ENCODE results near the gene SLC38A8. TPM values are rescaled to one million over a fixed set of nuclear protein-coding genes. Genes with fewer than 3 reads are reported as not detected.

The SLC38A8 gene
- polyA plus RNA-seq, 3 donors, result not detected

DNA sequence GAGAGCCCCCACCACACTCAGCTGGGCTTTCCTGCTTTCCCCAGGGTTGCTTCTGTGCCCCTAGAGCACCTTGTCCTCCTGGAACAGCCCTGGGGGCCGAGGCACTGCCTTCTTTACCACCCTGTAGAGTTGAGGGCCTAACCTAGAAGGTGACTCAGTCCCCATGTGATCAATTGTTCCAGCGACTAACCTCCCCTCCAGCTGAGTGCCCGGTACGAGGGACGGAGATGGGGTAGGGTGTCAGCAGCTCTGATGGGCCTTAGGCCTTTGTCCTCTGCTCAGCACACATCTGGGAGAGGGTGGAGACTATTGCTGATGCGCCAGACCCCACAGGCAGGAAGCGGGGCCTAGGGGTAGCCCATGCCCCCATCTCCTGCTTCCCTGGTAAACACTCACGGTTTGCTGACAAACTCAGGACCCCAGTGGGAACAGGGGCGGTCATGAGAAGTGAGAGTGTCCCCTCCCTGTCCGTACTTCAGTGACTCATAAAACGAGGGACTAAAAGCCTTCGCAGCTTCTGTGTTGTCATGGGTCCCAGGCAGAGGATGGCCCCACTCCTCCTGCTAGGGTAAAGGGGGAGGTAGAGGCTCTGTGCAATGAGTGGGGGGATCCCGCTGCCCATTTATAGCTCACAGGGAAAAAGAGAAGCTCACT, 41.5 kb downstream of the SLC38A8 start:
- DNase-seq, result no peak

DNA sequence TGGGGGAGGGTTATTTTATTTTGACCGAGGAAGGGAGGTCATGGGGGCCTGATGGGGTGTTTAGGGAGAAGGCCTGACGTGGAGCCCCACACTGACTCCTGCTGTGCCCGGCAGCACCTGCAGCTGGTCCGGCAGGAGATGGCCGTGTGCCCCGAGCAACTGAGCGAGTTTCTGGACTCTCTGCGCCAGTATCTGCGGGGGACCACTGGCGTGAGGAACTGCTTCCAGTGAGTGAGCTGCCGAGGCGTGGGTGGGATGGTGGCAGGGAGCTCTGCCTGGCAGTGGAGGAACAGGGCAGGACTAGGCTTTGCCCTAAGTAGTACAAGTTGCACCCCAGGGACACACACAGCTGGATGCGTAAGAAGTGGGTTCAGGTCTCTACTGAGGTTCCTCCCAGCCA, 44.5 kb downstream of the SLC38A8 start:
- no peak for DNase-seq

DNA sequence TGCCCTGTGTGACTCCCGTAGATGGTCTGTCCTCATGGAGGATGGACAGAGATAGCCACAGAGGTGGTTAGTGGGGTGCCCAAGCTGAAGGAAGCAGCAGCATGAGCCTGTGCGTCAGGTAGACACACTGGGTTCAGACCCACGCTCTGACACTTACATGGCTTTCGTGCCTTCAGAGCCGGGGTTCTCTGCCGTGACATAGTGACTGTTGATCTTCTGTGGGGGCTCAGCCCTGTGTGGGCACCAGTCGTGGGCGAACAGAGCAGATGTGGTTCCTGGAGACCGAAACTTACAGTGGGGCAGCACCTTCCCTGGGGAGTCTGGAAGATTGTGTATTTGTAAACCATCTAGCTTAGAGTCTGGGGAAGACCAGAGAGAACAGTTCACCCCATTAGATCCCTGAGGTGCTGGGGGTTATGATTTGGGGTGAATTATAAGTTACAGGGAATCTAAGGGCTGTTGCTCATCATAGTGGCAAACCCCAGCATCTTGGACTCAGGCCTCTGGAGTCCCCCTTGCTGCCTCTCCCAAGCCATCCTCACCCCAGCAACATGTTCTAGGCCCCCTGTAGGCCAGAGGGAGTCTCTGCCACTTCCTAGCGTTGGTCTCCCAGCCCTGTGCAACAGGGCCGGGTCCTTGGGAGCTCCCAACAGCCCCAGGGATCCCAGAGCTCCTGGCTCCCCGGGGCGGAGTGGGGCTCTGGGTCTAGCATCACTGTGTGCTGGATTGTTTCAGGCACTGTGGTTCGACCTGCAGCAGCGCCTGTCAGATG, 45.9 kb downstream of the SLC38A8 start:
- DNase-seq, result no peak

- peak; percentile 81 for DNase-seq
Observed at GRCh38 chr16:83995754-83996153, 46.8 kb downstream of the SLC38A8 start.

GRCh38 chr16:83994703-83995102, 47.9 kb downstream of the SLC38A8 start:
- no peak for DNase-seq

GRCh38 chr16:83994087-83994486, 48.5 kb downstream of the SLC38A8 start:
- no peak for DNase-seq

DNA sequence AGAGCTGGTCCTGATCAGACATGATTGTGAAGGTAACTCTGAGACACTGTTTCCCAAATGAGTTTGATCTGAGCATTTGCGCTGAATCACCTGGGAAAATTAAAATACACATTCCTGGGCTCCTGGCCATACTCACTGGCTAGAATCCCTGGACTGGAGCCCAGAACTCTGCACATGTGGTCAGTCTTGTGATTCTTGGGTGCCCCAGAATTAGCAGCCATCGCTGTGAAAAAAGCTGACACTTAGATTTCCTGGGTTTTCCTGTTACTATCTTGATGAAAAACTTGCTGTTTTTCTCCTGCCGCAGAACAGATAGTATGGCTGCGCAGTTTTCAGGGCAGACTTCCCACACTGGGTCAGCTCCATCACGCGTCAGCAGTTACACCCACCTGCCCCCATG, 50.0 kb downstream of the SLC38A8 start:
- DNase-seq, result peak; percentile 41

GRCh38 chr16:83990492-83990891, 52.1 kb downstream of the SLC38A8 start:
- DNase-seq, result no peak

DNA sequence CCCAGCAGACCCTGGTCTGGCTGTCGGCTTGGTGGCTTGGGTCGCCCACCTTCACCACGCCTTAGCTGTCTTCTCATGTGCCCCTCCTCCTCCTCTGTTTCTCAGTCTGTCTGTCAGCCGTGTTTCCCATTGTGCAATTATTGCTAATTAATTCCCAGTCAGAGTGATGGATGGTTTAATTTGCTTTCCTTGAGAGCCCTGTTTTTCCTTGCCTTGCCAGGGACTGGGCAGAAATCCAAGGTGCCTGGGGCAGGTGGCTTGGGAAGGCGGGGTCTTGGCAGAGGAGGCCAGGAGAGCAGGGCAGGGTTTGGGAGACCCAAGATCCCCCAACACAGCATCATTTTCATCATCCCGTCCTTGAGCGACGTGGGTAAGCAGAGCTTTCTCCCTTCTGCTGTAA, 53.3 kb downstream of the SLC38A8 start:
- no peak for DNase-seq

GRCh38 chr16:83983491-83983890, 59.1 kb downstream of the SLC38A8 start:
- no peak for DNase-seq

- no peak for DNase-seq
Observed at GRCh38 chr16:83981799-83982198, 60.8 kb downstream of the SLC38A8 start.

- DNase-seq, result no peak
Observed at GRCh38 chr16:83980794-83981193, 61.8 kb downstream of the SLC38A8 start.

- no peak for DNase-seq
Observed at GRCh38 chr16:83979441-83979840, 63.2 kb downstream of the SLC38A8 start.

GRCh38 chr16:83978401-83978904, 64.1 kb downstream of the SLC38A8 start:
- DNase-seq, result no peak

- no peak for DNase-seq
Observed at GRCh38 chr16:83977056-83977815, 65.4 kb downstream of the SLC38A8 start.

DNA sequence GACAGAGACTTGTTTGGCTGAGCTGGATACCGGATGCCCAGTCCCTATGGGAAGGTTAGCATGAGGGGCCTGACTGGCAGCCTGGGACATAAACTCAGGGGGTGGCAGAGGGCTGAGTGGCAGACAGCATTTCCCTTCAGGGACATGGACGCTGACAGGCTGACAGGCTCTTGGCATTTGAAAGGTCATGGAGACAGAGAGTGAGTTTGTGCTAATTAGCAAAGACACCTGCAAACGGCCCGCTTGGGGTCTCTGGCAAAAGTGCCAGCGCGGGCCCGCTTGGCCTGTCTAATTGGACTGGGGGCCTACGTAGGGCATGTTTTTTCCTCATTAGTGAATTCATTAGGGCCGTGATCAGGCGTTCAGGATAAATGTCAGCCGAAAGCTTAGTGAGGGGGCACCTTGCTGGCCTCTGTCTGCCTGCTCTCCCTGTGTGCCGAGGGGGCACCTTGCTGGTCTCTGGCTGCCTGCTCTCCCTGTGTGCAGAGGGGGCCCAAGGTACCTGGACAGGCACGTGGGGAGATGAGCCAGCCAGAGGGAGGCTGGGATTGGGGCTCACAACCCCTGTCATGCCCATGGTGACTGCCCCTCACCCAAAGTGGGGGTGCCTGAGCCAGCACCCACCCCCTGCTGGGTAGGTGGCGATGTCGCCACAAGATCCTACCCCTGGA, 66.9 kb downstream of the SLC38A8 start:
- no peak for DNase-seq

DNA sequence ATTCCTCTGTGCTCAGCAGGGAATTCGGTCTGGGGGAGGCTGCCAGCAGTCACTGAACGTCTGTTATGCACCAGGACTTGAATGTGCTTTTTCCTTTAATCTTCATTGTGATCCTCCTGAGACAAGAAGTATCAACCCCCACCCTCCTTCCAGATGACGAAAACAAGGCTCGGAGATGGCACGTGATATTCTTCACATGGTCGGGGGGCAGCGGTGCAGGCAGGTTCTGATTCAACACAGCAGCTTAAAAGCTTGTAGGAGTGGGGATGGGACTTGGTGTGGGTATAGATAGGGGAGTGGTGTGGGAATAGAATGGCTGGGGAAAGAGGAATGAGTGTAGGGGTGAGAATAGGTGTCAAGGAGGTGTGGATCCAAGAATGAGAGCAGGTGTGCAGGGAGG, 68.1 kb downstream of the SLC38A8 start:
- DNase-seq, result no peak

GRCh38 chr16:83973581-83974385, 68.8 kb downstream of the SLC38A8 start:
- no peak for DNase-seq

- DNase-seq, result no peak
Observed at GRCh38 chr16:83973077-83973476, 69.5 kb downstream of the SLC38A8 start.

DNA sequence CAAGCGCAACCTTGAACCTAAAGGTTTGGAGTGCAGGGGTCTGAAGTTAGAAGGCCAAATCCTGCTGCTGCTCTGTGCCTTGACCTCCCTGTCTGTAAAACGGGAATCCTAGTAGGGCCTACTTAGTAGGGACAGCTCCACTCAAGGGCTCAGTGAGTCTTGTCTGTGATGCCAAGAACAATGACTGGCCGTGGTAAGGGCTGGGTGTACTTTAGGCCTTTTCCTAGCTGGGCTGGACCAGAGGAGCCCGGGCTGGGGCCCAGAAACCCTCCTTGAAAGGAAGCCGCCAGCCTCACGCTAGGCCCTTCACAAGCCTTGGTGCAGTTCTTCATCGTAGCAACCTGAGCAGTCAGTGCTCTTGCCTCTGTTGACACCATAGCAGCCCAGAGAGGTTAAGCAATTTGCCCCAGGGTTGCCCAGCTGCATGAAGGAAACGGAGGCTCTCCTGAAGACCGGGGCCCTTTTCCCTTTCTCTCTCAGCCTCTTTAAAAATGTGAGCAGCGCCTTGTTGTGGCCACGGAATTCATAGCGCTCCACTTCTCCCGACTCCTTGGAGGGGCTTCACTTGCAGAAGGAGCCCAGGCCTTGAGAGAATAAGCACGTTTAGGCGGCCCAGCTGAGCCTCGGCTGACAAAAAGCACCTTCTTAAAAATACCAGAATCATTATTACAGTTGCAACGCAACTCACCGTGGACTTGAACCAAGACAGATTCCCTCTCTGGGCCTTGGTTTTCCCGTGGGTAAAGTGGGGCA, 70.2 kb downstream of the SLC38A8 start:
- DNase-seq, result no peak

Measured in renal pelvis (tissue), 4 donors.